ENCODE data around the gene TSPAN17.

TSPAN17 gene

DNA sequence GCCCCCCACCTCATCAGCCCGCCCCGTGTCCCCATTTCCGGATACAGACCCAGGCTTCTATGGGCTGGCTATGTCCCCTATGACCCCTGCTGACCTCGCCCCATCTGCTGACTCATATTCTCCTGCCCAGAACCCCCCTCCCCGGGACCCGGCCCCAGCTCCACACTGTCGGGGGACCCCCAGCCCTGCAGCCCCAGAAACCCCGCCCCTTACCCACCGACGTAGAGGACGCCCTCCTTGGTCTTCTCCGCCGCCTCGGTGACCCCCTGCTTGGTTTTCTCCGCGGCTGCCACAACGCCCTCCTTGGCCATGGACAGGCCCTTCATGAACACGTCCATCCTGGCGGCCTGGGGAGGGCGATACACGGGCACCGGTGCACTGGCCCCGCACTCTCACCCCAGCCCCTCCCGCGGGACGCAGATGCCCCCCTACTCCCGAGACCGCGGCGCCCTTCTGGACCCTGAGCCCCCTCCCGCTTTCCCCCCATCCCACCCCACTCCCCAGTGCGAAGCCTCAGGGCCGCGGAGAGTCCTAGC, 17.9 kb upstream of the TSPAN17 start:
- H3F3A ChIP-seq (ENCODE audit: insufficient read depth, low read length): no peaks in the 10 kb centered on the region
- H3K9me2 ChIP-seq (ENCODE audit: low read depth, low read length): no peaks in the 10 kb centered on the region
- H3K9me3 ChIP-seq (ENCODE audit: low read length): no peaks in the 10 kb centered on the region
- TF ChIP-seq EZH2 (IDR thresholded peaks at IDR 0.05; ENCODE audit: borderline replicate concordance, low read length): no peak
- TF ChIP-seq, protein P1, sequence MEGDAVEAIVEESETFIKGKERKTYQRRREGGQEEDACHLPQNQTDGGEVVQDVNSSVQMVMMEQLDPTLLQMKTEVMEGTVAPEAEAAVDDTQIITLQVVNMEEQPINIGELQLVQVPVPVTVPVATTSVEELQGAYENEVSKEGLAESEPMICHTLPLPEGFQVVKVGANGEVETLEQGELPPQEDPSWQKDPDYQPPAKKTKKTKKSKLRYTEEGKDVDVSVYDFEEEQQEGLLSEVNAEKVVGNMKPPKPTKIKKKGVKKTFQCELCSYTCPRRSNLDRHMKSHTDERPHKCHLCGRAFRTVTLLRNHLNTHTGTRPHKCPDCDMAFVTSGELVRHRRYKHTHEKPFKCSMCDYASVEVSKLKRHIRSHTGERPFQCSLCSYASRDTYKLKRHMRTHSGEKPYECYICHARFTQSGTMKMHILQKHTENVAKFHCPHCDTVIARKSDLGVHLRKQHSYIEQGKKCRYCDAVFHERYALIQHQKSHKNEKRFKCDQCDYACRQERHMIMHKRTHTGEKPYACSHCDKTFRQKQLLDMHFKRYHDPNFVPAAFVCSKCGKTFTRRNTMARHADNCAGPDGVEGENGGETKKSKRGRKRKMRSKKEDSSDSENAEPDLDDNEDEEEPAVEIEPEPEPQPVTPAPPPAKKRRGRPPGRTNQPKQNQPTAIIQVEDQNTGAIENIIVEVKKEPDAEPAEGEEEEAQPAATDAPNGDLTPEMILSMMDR (IDR thresholded peaks at IDR 0.05; ENCODE audit: low read length): no peak
- peak overlapping the region; percentile 59 for H3K4me3 ChIP-seq (ENCODE audit: low read depth, low read length, poor library complexity, severe bottlenecking)
- no peaks in the 10 kb centered on the region for H4K20me1 ChIP-seq (ENCODE audit: insufficient read depth, low read length)
- no peaks in the 10 kb centered on the region for H3K79me2 ChIP-seq (ENCODE audit: insufficient read depth, low read length)
- peaks cover 29% of the 10 kb centered on the region for H3K4me1 ChIP-seq (ENCODE audit: insufficient read depth, low read length, severe bottlenecking)
- H3K27ac ChIP-seq (ENCODE audit: low read depth, low read length, poor library complexity, severe bottlenecking): no peak overlapping the region
- H3K36me3 ChIP-seq (ENCODE audit: insufficient read depth, low read length): no peaks in the 10 kb centered on the region
- H3K9ac ChIP-seq (ENCODE audit: low read length): no peak overlapping the region; the same call in 1 of the 2 replicates
- H3K4me2 ChIP-seq (ENCODE audit: low read length): peak overlapping the region; percentile 77
- no peak overlapping the region for H2AFZ ChIP-seq (ENCODE audit: low read length)
- peaks cover 4% of the 10 kb centered on the region; the same call in 1 of the 2 replicates for H3K27me3 ChIP-seq (ENCODE audit: insufficient read depth, low read length)

DNA sequence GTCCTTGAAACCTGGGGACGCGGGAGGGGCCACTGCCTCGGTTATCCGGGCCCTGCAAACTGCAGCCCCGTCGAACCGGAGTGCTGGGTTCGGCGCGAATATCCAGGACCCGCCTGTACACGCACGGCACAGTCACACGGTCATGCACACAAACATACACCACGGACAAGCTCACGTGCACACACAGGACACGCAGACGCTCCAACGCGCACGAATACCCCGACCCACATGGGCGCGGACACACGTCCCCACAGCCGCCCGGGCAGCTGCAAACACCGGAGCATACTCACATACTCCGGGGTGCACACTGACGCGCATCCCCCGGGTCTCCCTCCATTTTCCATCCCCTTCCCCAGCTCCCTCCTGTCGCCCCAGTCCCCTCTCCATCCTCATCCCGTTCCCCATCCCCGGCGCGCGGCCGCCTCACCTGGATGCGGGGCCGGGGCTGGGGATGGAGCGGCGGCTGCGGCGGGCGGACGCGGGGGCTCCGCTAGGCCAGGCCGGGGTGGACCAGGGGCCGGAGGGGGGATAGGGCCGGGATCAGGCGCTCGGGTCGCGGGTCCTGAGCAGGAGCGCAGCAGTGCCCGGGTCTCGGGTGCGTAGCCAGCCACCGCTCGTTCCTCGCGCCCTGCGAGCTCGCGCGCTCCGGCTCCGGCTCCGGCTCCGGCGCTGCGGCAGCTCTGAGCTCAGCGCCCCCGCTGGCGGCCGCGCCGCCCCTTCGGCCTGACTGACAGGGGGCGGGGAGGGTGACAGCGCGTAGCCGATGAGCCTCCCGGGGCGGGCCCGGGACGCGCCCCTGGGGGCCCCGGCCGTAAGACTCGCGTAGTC, 17.2 kb upstream of the TSPAN17 start, which contains the start of the genes EIF4E1B and SNCB:
Gene EIF4E1B (plus strand): TSS at position 823 of the 828 bp plus-strand sequence. CDS start 12,113 bp downstream, outside the sequence.
Gene SNCB (minus strand): TSS at position 682 of the 828 bp plus-strand sequence. CDS start 880 bp downstream, outside the sequence.
- Histone ChIP-seq H3K79me2 (ENCODE audit: insufficient read depth, low read length) (no peaks in the 10 kb centered on the region), H3K9me3 (ENCODE audit: low read length) (no peaks in the 10 kb centered on the region)

DNA sequence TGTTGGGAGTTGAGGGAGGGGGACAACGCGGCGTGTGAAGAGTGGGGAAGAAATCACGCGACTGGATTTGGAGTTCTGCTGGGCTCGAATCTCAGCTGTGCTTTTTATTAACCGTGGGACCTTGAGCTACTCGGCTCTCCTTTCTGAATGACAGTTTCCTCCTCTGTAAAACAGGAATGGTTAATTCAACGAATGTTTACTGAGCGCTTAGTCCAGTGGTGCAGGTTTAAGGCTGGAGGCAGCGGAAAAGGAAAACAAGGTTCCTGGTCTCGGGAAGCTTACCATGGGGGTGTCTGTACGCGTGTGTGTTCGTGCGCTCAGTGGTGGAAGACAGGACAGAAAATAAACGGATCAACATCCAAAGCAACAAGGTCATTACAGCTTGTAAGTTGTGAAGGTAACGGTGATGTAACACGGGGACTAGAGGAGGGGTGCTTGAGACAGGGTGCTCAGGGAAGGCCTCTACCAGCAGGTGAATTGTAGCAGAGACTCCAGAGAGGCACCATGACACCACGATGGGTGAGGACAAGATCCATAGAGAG, 16.5 kb upstream of the TSPAN17 start:
- H3K36me3 ChIP-seq (ENCODE audit: insufficient read depth, low read length): no peaks in the 10 kb centered on the region
- H3K27me3 ChIP-seq (ENCODE audit: insufficient read depth, low read length): peaks cover 12% of the 10 kb centered on the region
- H2AFZ ChIP-seq (ENCODE audit: low read length): no peak overlapping the region
- H3K27ac ChIP-seq (ENCODE audit: low read depth, low read length, poor library complexity, severe bottlenecking): no peak overlapping the region
- H3K9ac ChIP-seq (ENCODE audit: low read length): peak overlapping the region; percentile 5; the same call in 1 of the 2 replicates
- no peaks in the 10 kb centered on the region for H4K20me1 ChIP-seq (ENCODE audit: insufficient read depth, low read length)
- H3F3A ChIP-seq (ENCODE audit: insufficient read depth, low read length): no peaks in the 10 kb centered on the region
- H3K4me1 ChIP-seq (ENCODE audit: insufficient read depth, low read length, severe bottlenecking): peaks cover 29% of the 10 kb centered on the region
- H3K79me2 ChIP-seq (ENCODE audit: insufficient read depth, low read length): no peaks in the 10 kb centered on the region
- no peaks in the 10 kb centered on the region for H3K9me2 ChIP-seq (ENCODE audit: low read depth, low read length)
- peak overlapping the region; percentile 59 for H3K4me3 ChIP-seq (ENCODE audit: low read depth, low read length, poor library complexity, severe bottlenecking)
- TF ChIP-seq EZH2 (IDR thresholded peaks at IDR 0.05; ENCODE audit: borderline replicate concordance, low read length): no peak
- TF ChIP-seq, protein P1 (IDR thresholded peaks at IDR 0.05; ENCODE audit: low read length): no peak
- peak overlapping the region; percentile 77 for H3K4me2 ChIP-seq (ENCODE audit: low read length)
- no peaks in the 10 kb centered on the region for H3K9me3 ChIP-seq (ENCODE audit: low read length)

More for the DNA sequence above, 17.2 kb upstream of the TSPAN17 start, which contains the start of the genes EIF4E1B and SNCB:
- H3K27ac ChIP-seq (ENCODE audit: low read depth, low read length, poor library complexity, severe bottlenecking): no peak within 1 kb of the TSS
- no peaks in the 10 kb centered on the region for H4K20me1 ChIP-seq (ENCODE audit: insufficient read depth, low read length)
- H2AFZ ChIP-seq (ENCODE audit: low read length): no peak within 1 kb of the TSS
- H3K36me3 ChIP-seq (ENCODE audit: insufficient read depth, low read length): no peaks in the 10 kb centered on the region
- no peaks in the 10 kb centered on the region for H3K9me2 ChIP-seq (ENCODE audit: low read depth, low read length)
- peaks cover 29% of the 10 kb centered on the region for H3K4me1 ChIP-seq (ENCODE audit: insufficient read depth, low read length, severe bottlenecking)
- H3K4me2 ChIP-seq (ENCODE audit: low read length): peak within 1 kb of the TSS; percentile 77
- H3K27me3 ChIP-seq (ENCODE audit: insufficient read depth, low read length): peaks cover 5% of the 10 kb centered on the region
- H3K9ac ChIP-seq (ENCODE audit: low read length): peak within 1 kb of the TSS; percentile 47; the same call in 1 of the 2 replicates
- H3K4me3 ChIP-seq (ENCODE audit: low read depth, low read length, poor library complexity, severe bottlenecking): peak within 1 kb of the TSS; percentile 59
- H3F3A ChIP-seq (ENCODE audit: insufficient read depth, low read length): no peaks in the 10 kb centered on the region
- TF ChIP-seq, protein P1 (IDR thresholded peaks at IDR 0.05; ENCODE audit: low read length): no peak
- no peak for TF ChIP-seq EZH2 (IDR thresholded peaks at IDR 0.05; ENCODE audit: borderline replicate concordance, low read length)

All from OCI-LY1 (cell line).